HUES6 (cell line): ENCODE data around the gene PNPO.

Experiments
- H3K27ac ChIP-seq: 2 replicates; pipeline ENCODE4 v1.7.0; 2013; ENCODE audit warnings: low read depth, mild to moderate bottlenecking, low read length, inconsistent platforms
- H3K27me3 ChIP-seq: 2 replicates; pipeline ENCODE4 v1.6.1; 2013; ENCODE audit warnings: low read length; ENCODE audit not compliant: control insufficient read depth, insufficient read depth
- H3K36me3 ChIP-seq: 2 replicates; pipeline ENCODE4 v1.6.1; 2013; ENCODE audit warnings: low read length; ENCODE audit not compliant: control insufficient read depth, insufficient read depth
- H3K4me1 ChIP-seq: 2 replicates; pipeline ENCODE4 v1.6.1; 2013; ENCODE audit warnings: low read length; ENCODE audit not compliant: control insufficient read depth, insufficient read depth
- H3K4me3 ChIP-seq: 2 replicates; pipeline ENCODE4 v1.5.1; 2013; ENCODE audit warnings: low read depth, low read length
- H3K9ac ChIP-seq: one replicate; pipeline ENCODE4 v1.6.1; 2013; ENCODE audit warnings: mild to moderate bottlenecking, low read length
- H3K9me3 ChIP-seq: 2 replicates; pipeline ENCODE4 v1.6.1; 2013; ENCODE audit warnings: low read depth, low read length; ENCODE audit not compliant: control insufficient read depth, insufficient read depth

PNPO gene

GRCh38 chr17:47964856-47965255, 23.5 kb downstream of the PNPO start:
- H3K4me3 ChIP-seq, result no peak overlapping the region
- H3K27me3 ChIP-seq, result no peaks in the 10 kb centered on the region
- no peaks in the 10 kb centered on the region for H3K36me3 ChIP-seq
- H3K4me1 ChIP-seq, result no peaks in the 10 kb centered on the region; the same call in 1 of the 2 replicates
- H3K9me3 ChIP-seq, result no peaks in the 10 kb centered on the region
- H3K27ac ChIP-seq, result no peak overlapping the region
- no peak overlapping the region for H3K9ac ChIP-seq

- Histone ChIP-seq H3K9me3 (no peaks in the 10 kb centered on the region), H3K27ac (no peak overlapping the region), H3K9ac (no peak overlapping the region), H3K4me3 (no peak overlapping the region), H3K36me3 (no peaks in the 10 kb centered on the region), H3K4me1 (peaks cover 5% of the 10 kb centered on the region), H3K27me3 (no peaks in the 10 kb centered on the region)
Observed at GRCh38 chr17:47966079-47966519, 24.7 kb downstream of the PNPO start.

- Histone ChIP-seq H3K27ac (no peak overlapping the region), H3K27me3 (no peaks in the 10 kb centered on the region), H3K4me3 (no peak overlapping the region), H3K9me3 (no peaks in the 10 kb centered on the region), H3K9ac (no peak overlapping the region), H3K4me1 (peaks cover 8% of the 10 kb centered on the region), H3K36me3 (no peaks in the 10 kb centered on the region)
Observed at GRCh38 chr17:47967607-47968252, 26.4 kb downstream of the PNPO start.

GRCh38 chr17:47968836-47969235, 27.5 kb downstream of the PNPO start:
- Histone ChIP-seq H3K27ac (no peak overlapping the region), H3K27me3 (no peaks in the 10 kb centered on the region), H3K9me3 (no peaks in the 10 kb centered on the region), H3K4me1 (peaks cover 8% of the 10 kb centered on the region), H3K9ac (no peak overlapping the region), H3K4me3 (no peak overlapping the region), H3K36me3 (peaks cover 11% of the 10 kb centered on the region)

GRCh38 chr17:47969930-47970724, 28.8 kb downstream of the PNPO start:
- Histone ChIP-seq H3K9ac (no peak overlapping the region), H3K27me3 (no peaks in the 10 kb centered on the region), H3K36me3 (peaks cover 22% of the 10 kb centered on the region), H3K4me3 (peak overlapping the region; percentile 46), H3K9me3 (no peaks in the 10 kb centered on the region), H3K4me1 (peaks cover 8% of the 10 kb centered on the region), H3K27ac (no peak overlapping the region)

- Histone ChIP-seq H3K4me3 (peak within 1 kb of the TSS; percentile 88), H3K4me1 (peaks cover 8% of the 10 kb centered on the region), H3K27ac (peak within 1 kb of the TSS; percentile 52; the same call in 1 of the 2 replicates), H3K27me3 (no peaks in the 10 kb centered on the region), H3K9me3 (no peaks in the 10 kb centered on the region), H3K36me3 (peaks cover 30% of the 10 kb centered on the region), H3K9ac (peak within 1 kb of the TSS; percentile 88)
Observed at GRCh38 chr17:47970725-47971499, 29.5 kb downstream of the PNPO start, which contains the start of gene CDK5RAP3. Gene CDK5RAP3 (plus strand): TSS chr17:47971113. CDS start chr17:47971147, 34 bp downstream.

- Histone ChIP-seq H3K4me1 (peaks cover 8% of the 10 kb centered on the region), H3K9ac (no peak overlapping the region), H3K4me3 (no peak overlapping the region), H3K27me3 (no peaks in the 10 kb centered on the region), H3K27ac (no peak overlapping the region), H3K36me3 (peaks cover 47% of the 10 kb centered on the region), H3K9me3 (no peaks in the 10 kb centered on the region)
Observed at GRCh38 chr17:47973541-47973940, 32.2 kb downstream of the PNPO start.

- Histone ChIP-seq H3K4me1 (peaks cover 6% of the 10 kb centered on the region), H3K36me3 (peaks cover 64% of the 10 kb centered on the region), H3K27ac (no peak overlapping the region), H3K9me3 (no peaks in the 10 kb centered on the region), H3K9ac (no peak overlapping the region), H3K4me3 (no peak overlapping the region), H3K27me3 (no peaks in the 10 kb centered on the region)
Observed at GRCh38 chr17:47975189-47975822, 33.9 kb downstream of the PNPO start.

- no peak overlapping the region for H3K4me3 ChIP-seq
- H3K27ac ChIP-seq, result no peak overlapping the region
- H3K9ac ChIP-seq, result no peak overlapping the region
- H3K36me3 ChIP-seq, result peaks cover 69% of the 10 kb centered on the region
- H3K9me3 ChIP-seq, result no peaks in the 10 kb centered on the region
- no peaks in the 10 kb centered on the region for H3K27me3 ChIP-seq
- peaks cover 4% of the 10 kb centered on the region for H3K4me1 ChIP-seq
Observed at GRCh38 chr17:47975823-47976205, 34.4 kb downstream of the PNPO start.

GRCh38 chr17:47978324-47978723, 37.0 kb downstream of the PNPO start:
- H3K27ac ChIP-seq, result no peak overlapping the region
- H3K4me1 ChIP-seq, result no peaks in the 10 kb centered on the region
- no peaks in the 10 kb centered on the region for H3K9me3 ChIP-seq
- H3K4me3 ChIP-seq, result no peak overlapping the region
- H3K27me3 ChIP-seq, result no peaks in the 10 kb centered on the region
- H3K9ac ChIP-seq, result no peak overlapping the region
- H3K36me3 ChIP-seq, result peaks cover 88% of the 10 kb centered on the region
